ENCODE results near the gene RIC8A.

RIC8A gene

DNA sequence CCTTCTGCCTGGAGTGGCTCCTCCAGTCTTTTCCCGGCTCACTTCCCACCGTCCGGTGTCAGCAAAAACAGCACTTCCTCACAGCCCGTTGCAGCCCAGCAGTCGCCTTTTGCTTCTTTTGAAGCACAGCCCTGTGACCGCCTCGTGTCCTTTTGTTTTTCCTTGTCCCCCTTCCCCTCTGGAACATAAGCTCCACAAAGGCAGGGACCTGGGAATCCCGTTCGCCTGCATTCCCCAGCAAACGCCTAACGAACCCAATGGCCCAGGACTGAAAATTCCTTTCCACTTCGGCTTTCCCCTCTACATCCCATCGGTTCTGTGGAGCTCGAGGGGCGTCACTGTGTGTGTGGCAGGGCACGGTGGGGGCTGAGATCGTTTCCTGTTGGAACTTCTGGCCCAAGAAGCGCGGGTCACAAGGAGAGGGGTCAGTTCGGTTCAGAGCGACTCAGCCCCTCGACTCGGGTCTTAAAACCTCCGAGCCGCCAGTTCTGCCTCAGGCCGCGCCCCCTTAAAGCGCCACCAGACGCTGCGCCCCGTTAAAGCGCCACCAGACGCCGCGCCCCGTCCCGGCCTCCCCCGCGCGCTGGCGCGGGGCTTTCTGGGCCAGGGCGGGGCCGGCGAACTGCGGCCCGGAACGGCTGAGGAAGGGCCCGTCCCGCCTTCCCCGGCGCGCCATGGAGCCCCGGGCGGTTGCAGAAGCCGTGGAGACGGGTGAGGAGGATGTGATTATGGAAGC lies 841 bp downstream of the RIC8A start:
- H3K27me3 ChIP-seq (replicated peaks; ENCODE audit: control insufficient read depth, insufficient read depth, low read length), result no peaks in the 10 kb centered on the region
- TF ChIP-seq CTCF (IDR thresholded peaks at IDR 0.05; ENCODE audit: insufficient read depth, low read length, poor library complexity, severe bottlenecking), result no peak
- peak overlapping the region; percentile 96 for H3K4me3 ChIP-seq (replicated peaks; ENCODE audit: low read depth, low read length)
- peak; percentile 88 for DNase-seq (ENCODE audit: extremely low read depth, insufficient read length)
- peaks cover 55% of the 10 kb centered on the region for H3K36me3 ChIP-seq (ENCODE audit: control insufficient read depth, insufficient read depth, low read length)

GRCh38 chr11:208917-209260 lies 1.4 kb downstream of the RIC8A start:
- Histone ChIP-seq H3K4me3 (replicated peaks; ENCODE audit: low read depth, low read length) (peak overlapping the region; percentile 96), H3K27me3 (replicated peaks; ENCODE audit: control insufficient read depth, insufficient read depth, low read length) (no peaks in the 10 kb centered on the region), H3K36me3 (ENCODE audit: control insufficient read depth, insufficient read depth, low read length) (peaks cover 51% of the 10 kb centered on the region)
- DNase-seq (ENCODE audit: extremely low read depth, insufficient read length), result no peak
- no peak for TF ChIP-seq CTCF (IDR thresholded peaks at IDR 0.05; ENCODE audit: insufficient read depth, low read length, poor library complexity, severe bottlenecking)

- no peak for TF ChIP-seq CTCF (IDR thresholded peaks at IDR 0.05; ENCODE audit: insufficient read depth, low read length, poor library complexity, severe bottlenecking)
- Histone ChIP-seq H3K27me3 (replicated peaks; ENCODE audit: control insufficient read depth, insufficient read depth, low read length) (no peaks in the 10 kb centered on the region), H3K4me3 (replicated peaks; ENCODE audit: low read depth, low read length) (peak overlapping the region; percentile 96), H3K36me3 (ENCODE audit: control insufficient read depth, insufficient read depth, low read length) (peaks cover 50% of the 10 kb centered on the region)
- no peak for DNase-seq (ENCODE audit: extremely low read depth, insufficient read length)
Measured at GRCh38 chr11:209275-210121, 2.0 kb downstream of the RIC8A start.

DNA sequence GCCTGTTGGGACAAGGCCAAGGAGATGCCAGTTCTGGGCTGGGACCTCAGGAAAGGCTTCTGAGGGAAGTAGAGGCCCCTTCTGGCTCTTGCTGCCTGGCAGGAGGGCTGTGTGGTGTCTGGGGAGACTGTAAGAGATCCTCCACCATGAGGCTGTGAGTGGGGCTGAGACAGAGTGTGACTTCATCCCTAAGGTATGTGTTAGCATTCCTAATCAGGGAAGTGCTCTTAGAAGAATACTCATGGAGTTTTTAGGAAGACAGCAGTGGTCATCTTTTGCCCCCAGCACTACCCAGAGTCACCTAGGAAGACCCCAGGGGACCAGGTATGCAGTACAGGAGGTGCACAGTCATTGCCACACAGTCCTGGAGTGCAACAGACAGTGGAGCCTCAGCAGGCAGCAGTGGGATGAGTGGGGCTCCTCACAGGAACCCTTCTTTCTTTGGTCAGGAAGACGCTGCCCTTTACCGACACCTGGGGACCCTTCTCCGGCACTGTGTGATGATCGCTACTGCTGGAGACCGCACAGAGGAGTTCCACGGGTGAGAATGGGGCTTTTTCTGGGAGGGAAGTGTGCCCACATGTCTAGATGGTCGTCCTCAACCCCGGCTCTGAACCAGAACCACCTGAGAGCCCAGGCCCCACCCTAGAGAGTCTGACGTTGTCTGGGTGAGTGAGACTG lies 2.8 kb downstream of the RIC8A start:
- Histone ChIP-seq H3K27me3 (replicated peaks; ENCODE audit: control insufficient read depth, insufficient read depth, low read length) (no peaks in the 10 kb centered on the region), H3K36me3 (ENCODE audit: control insufficient read depth, insufficient read depth, low read length) (peaks cover 47% of the 10 kb centered on the region), H3K4me3 (replicated peaks; ENCODE audit: low read depth, low read length) (peak overlapping the region; percentile 96)
- DNase-seq (ENCODE audit: extremely low read depth, insufficient read length), result no peak
- TF ChIP-seq CTCF (IDR thresholded peaks at IDR 0.05; ENCODE audit: insufficient read depth, low read length, poor library complexity, severe bottlenecking), result no peak

DNA sequence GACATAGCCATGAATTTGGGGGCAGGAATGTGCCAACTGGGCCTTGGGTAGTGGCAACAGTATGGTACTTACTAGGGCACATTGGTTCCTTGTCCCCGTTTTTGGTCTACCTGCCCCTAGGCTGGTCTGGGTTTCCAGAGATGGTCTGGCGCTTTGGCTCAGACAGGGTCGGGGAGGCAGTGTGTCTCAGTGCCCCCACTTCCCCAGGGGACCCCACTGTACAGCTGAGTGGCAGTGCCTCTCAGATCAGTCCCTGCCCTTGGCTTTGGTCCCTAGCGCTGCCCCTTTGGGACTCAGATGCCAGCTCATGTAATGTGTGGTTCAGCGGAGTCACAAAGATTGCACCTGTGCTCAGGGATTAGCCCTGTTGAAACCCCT lies 3.3 kb downstream of the RIC8A start:
- Histone ChIP-seq H3K36me3 (ENCODE audit: control insufficient read depth, insufficient read depth, low read length) (peaks cover 44% of the 10 kb centered on the region), H3K4me3 (replicated peaks; ENCODE audit: low read depth, low read length) (no peak overlapping the region), H3K27me3 (replicated peaks; ENCODE audit: control insufficient read depth, insufficient read depth, low read length) (no peaks in the 10 kb centered on the region)
- TF ChIP-seq CTCF (IDR thresholded peaks at IDR 0.05; ENCODE audit: insufficient read depth, low read length, poor library complexity, severe bottlenecking), result no peak
- DNase-seq (ENCODE audit: extremely low read depth, insufficient read length), result no peak
